Spleen (tissue), 11 donors: ENCODE data around the gene PRKCH. TPM values are rescaled to one million over a fixed set of nuclear protein-coding genes. Genes with fewer than 3 reads are reported as not detected.

ENCODE experiments used
- DNase-seq: peaks from one replicate; pipeline ENCODE4 v3.0.0-alpha.2; 2020
- H3K27ac ChIP-seq, 8 donors: fragments of 200-600 bp; sonication (generic) in 7 of 8; 1 replicate in 4 of 8; 2 replicates in 4 of 8; pipeline versions ENCODE4 v1.5.0 to v1.8.0; 2016 to 2021; ENCODE audit warnings: inconsistent platforms in 4 of 8, mild to moderate bottlenecking in 4 of 8, moderate library complexity in 1 of 8
- H3K27me3 ChIP-seq, 7 donors: fragments of 200-600 bp; sonication (generic) in 6 of 7; replicated peaks in 1 of 7; 1 replicate in 4 of 7; 2 replicates in 3 of 7; pipeline versions ENCODE4 v1.5.0 to v1.8.0; 2016 to 2021; ENCODE audit warnings: inconsistent platforms in 3 of 7, mild to moderate bottlenecking in 1 of 7
- H3K36me3 ChIP-seq, 6 donors: fragments of 200-600 bp; sonication (generic) in 5 of 6; 1 replicate in 4 of 6; 2 replicates in 2 of 6; pipeline versions ENCODE4 v1.5.0 to v1.8.0; 2016 to 2021; ENCODE audit warnings: inconsistent platforms in 2 of 6
- H3K4me1 ChIP-seq, 6 donors: fragments of 200-600 bp; sonication (generic) in 5 of 6; 1 replicate in 3 of 6; 2 replicates in 3 of 6; pipeline versions ENCODE4 v1.5.0 to v1.8.0; 2016 to 2021; ENCODE audit warnings: inconsistent platforms in 3 of 6
- H3K4me3 ChIP-seq, 8 donors: fragments of 200-600 bp; sonication (generic) in 7 of 8; 1 replicate in 4 of 8; 2 replicates in 4 of 8; pipeline versions ENCODE4 v1.5.0 to v1.8.0; 2016 to 2021; ENCODE audit warnings: inconsistent platforms in 4 of 8, mild to moderate bottlenecking in 4 of 8, moderate library complexity in 2 of 8
- H3K9me3 ChIP-seq, 8 donors: fragments of 200-600 bp; sonication (generic) in 7 of 8; 1 replicate in 4 of 8; 2 replicates in 4 of 8; pipeline versions ENCODE4 v1.5.0 to v1.8.0; 2016 to 2021; ENCODE audit warnings: inconsistent platforms in 4 of 8
- CTCF ChIP-seq, 11 experiments: fragments of 200-600 bp in 7 of 11; fragments of 450-650 bp in 4 of 11; sonication (generic) in 4 of 11; IDR thresholded peaks in 8 of 11; conservative IDR thresholded peaks in 3 of 11; 1 replicate in 7 of 11; 2 replicates in 4 of 11; pipeline versions ENCODE4 v1.4.0 to v1.8.0; 2016 to 2021; ENCODE audit warnings: antibody characterized with exemption in 11 of 11, inconsistent platforms in 4 of 11, mild to moderate bottlenecking in 1 of 11
- POLR2A ChIP-seq, 3 donors: fragments of 450-650 bp; IDR thresholded peaks; one replicate each; pipeline ENCODE4 v1.5.1; 2017; ENCODE audit warnings: antibody characterized with exemption in 3 of 3, mild to moderate bottlenecking in 1 of 3
- POLR2AphosphoS5 ChIP-seq, 3 donors: sonication (generic); formaldehyde crosslinking; IDR thresholded peaks; one replicate each; pipeline ENCODE4 v1.5.1; 2017; ENCODE audit warnings: antibody characterized with exemption in 3 of 3
- WGBS, 5 donors: extraction: QIAGEN DNeasy Blood & Tissue Kit in 3 of 5; methylation state at CpG; one replicate each; pipeline versions ENCODE4 v1.1.5 to v1.1.7; 2013 to 2018; 5-methylcytosine and 5-hydroxymethylcytosine counted together
- intact Hi-C: fragments of 100-400 bp; cut with DNase I; formaldehyde crosslinking; loops from one replicate; pipeline ENCODE4 v1.15.0; 2023; ENCODE audit warnings: low total_unique reads
- polyA plus RNA-seq, 3 donors: library from polyadenylated mRNA; stranded (reverse); fragments of 200-250 nt; gene quantifications; one replicate each; pipeline ENCODE4 v1.2.1, GENCODE V29; 2013
- total RNA-seq, 7 donors: library from RNA; depleted of rRNA in 3 of 7; stranded (reverse); fragments of >200 nt in 3 of 7; fragmentation: NEBNext Ultra II Directional in 4 of 7; extraction: Animal tissue kit (Norgen Biotek cat#: 25700) in 4 of 7; gene quantifications; one replicate each; pipeline versions ENCODE4 v1.1.0 to v1.2.1, GENCODE V29; 2016 to 2021
- donor health status: healthy with polysubstance abuse.
- donor health status: DM: no; HTN: no; CAD: no; lungs with moderate emphysema.
- donor health status: DM: no; HTN: no; CAD: no.
- donor health status: Bipolar disorder and iron deficiency.
- donor health status: healthy.
- donor health status: DM: no; HTN: no; CAD: no.
- donor health status: DM: yes; HTN: yes; CAD: no.

Gene PRKCH
- total and polyA plus RNA-seq, 10 donors = 10.0 to 184 (median 105) TPM

GRCh38 chr14:61539631-61540030 is 218.3 kb downstream of the PRKCH start:
- WGBS, 5 donors = 93 to 98% (median 96%) methylated on average over 5 of the region's 5 CpGs
- Histone ChIP-seq H3K4me3 (no peak overlapping the region), H3K4me1 (peaks cover 2 to 39% (median 17%) of the 10 kb centered on the region in 6 donors), H3K27me3 (no peaks in the 10 kb centered on the region), H3K9me3 (no peaks in the 10 kb centered on the region), H3K36me3 (peaks cover 0 to 88% (median 0%) of the 10 kb centered on the region in 6 donors), H3K27ac (no peak overlapping the region)
- TF ChIP-seq CTCF (IDR thresholded peaks at IDR 0.05 in 8 of 11, conservative IDR thresholded peaks at IDR 0.05 in 3 of 11) (no peak), POLR2A (IDR thresholded peaks at IDR 0.05) (no peak), POLR2AphosphoS5 (IDR thresholded peaks at IDR 0.05) (no peak)
- no peak for DNase-seq
- intact Hi-C loops = no loop called here

- Histone ChIP-seq H3K4me3 (no peak overlapping the region), H3K4me1 (peaks cover 2 to 38% (median 17%) of the 10 kb centered on the region in 6 donors), H3K9me3 (no peaks in the 10 kb centered on the region), H3K36me3 (peaks cover 0 to 86% (median 0%) of the 10 kb centered on the region in 6 donors), H3K27me3 (no peaks in the 10 kb centered on the region), H3K27ac (no peak overlapping the region)
- intact Hi-C loops = no loop called here
- 83 to 100% (median 92%) methylated on average over 4 to 7 of the region's 7 CpGs for WGBS, 5 donors
- no peak for DNase-seq
- TF ChIP-seq CTCF (IDR thresholded peaks at IDR 0.05 in 8 of 11, conservative IDR thresholded peaks at IDR 0.05 in 3 of 11) (no peak), POLR2AphosphoS5 (IDR thresholded peaks at IDR 0.05) (peak in 1 of 3 donors; percentile 31), POLR2A (IDR thresholded peaks at IDR 0.05) (no peak)
These were observed 219.6 kb downstream of the PRKCH start for GRCh38 chr14:61540931-61541330.

- 76 to 89% (median 87%) methylated on average over 8 of the region's 8 CpGs for WGBS, 5 donors
- Histone ChIP-seq H3K4me1 (peaks cover 2 to 25% (median 6%) of the 10 kb centered on the region in 6 donors), H3K9me3 (no peaks in the 10 kb centered on the region), H3K27ac (peak overlapping the region in 3 of 8 donors; percentile 40 to 55 (median 47)), H3K36me3 (peaks cover 0 to 80% (median 7%) of the 10 kb centered on the region in 6 donors), H3K27me3 (no peaks in the 10 kb centered on the region), H3K4me3 (no peak overlapping the region)
- TF ChIP-seq CTCF (IDR thresholded peaks at IDR 0.05 in 8 of 11, conservative IDR thresholded peaks at IDR 0.05 in 3 of 11) (no peak), POLR2A (IDR thresholded peaks at IDR 0.05) (no peak), POLR2AphosphoS5 (IDR thresholded peaks at IDR 0.05) (no peak)
- no peak for DNase-seq
- intact Hi-C loops = no loop called here
These were observed 221.7 kb downstream of the PRKCH start for GRCh38 chr14:61542848-61543790.

- Histone ChIP-seq H3K27me3 (no peaks in the 10 kb centered on the region), H3K4me1 (peaks cover 0 to 17% (median 4%) of the 10 kb centered on the region in 6 donors)
- intact Hi-C loops = no loop called here
These were observed 222.6 kb downstream of the PRKCH start for GRCh38 chr14:61543946-61544345.

More at GRCh38 chr14:61543946-61544345, 222.6 kb downstream of the PRKCH start:
- H3K4me3 ChIP-seq = no peak overlapping the region
- H3K36me3 ChIP-seq = peaks cover 0 to 82% (median 14%) of the 10 kb centered on the region in 6 donors
- no peak for TF ChIP-seq CTCF (IDR thresholded peaks at IDR 0.05 in 8 of 11, conservative IDR thresholded peaks at IDR 0.05 in 3 of 11)
- no peak for TF ChIP-seq POLR2A (IDR thresholded peaks at IDR 0.05)
- no peak for TF ChIP-seq POLR2AphosphoS5 (IDR thresholded peaks at IDR 0.05)
- H3K9me3 ChIP-seq = no peaks in the 10 kb centered on the region
- peak overlapping the region in 1 of 8 donors; percentile 40 for H3K27ac ChIP-seq
- DNase-seq = no peak
- 85 to 97% (median 93%) methylated on average over 7 of the region's 7 CpGs for WGBS, 5 donors
